A673 (cell line): ENCODE results near the gene CFP.

Experiments used
- CTCF ChIP-seq: fragments of 300-800, 200-600 bp; sonication (generic); conservative IDR thresholded peaks from 2 replicates; pipeline ENCODE4 v1.5.1; 2017; ENCODE audit warnings: low read depth, mild to moderate bottlenecking, antibody characterized with exemption, low read length, moderate library complexity, mixed read lengths
- EZH2 ChIP-seq: fragments of 200-600 bp; sonication (generic); IDR thresholded peaks from 2 replicates; pipeline ENCODE4 v1.6.1; 2017; ENCODE audit warnings: borderline replicate concordance, low read depth, mild to moderate bottlenecking, mixed read lengths, antibody characterized with exemption, low read length; ENCODE audit not compliant: poor library complexity, severe bottlenecking

- TF ChIP-seq CTCF (no peak), EZH2 (no peak)
Measured at GRCh38 chrX:47628982-47629381, 748 bp downstream of the CFP start.
